Muscle layer of colon (tissue), 2 donors: ENCODE results near the gene KRT6A.

ENCODE experiments used
- H3K27ac ChIP-seq: one replicate; pipeline ENCODE4 v1.7.0; 2013; ENCODE audit warnings: low read depth, mild to moderate bottlenecking, low read length, moderate library complexity
- H3K27me3 ChIP-seq, 2 donors: one replicate each; pipeline ENCODE4 v1.7.0; 2013; ENCODE audit warnings: low read length in 2 of 2, mild to moderate bottlenecking in 2 of 2; ENCODE audit not compliant: insufficient read depth in 2 of 2, control insufficient read depth in 1 of 2
- H3K36me3 ChIP-seq: one replicate; pipeline ENCODE4 v1.7.0; 2013; ENCODE audit warnings: mild to moderate bottlenecking, low read length; ENCODE audit not compliant: insufficient read depth
- H3K4me1 ChIP-seq: one replicate; pipeline ENCODE4 v1.7.0; 2013; ENCODE audit warnings: mild to moderate bottlenecking, low read length; ENCODE audit not compliant: insufficient read depth
- H3K4me3 ChIP-seq, 2 donors: one replicate each; pipeline ENCODE4 v1.7.0; 2013; ENCODE audit warnings: low read length in 2 of 2, low read depth in 1 of 2, mild to moderate bottlenecking in 1 of 2, moderate library complexity in 1 of 2
- H3K9ac ChIP-seq: one replicate; pipeline ENCODE4 v1.7.0; 2013; ENCODE audit warnings: low read length
- H3K9me3 ChIP-seq: one replicate; pipeline ENCODE4 v1.7.0; 2013; ENCODE audit warnings: mild to moderate bottlenecking, low read length
- donor health status: abdominal sarcoma.
- donor health status: Adenocarcinoma of cecum.

KRT6A gene

DNA sequence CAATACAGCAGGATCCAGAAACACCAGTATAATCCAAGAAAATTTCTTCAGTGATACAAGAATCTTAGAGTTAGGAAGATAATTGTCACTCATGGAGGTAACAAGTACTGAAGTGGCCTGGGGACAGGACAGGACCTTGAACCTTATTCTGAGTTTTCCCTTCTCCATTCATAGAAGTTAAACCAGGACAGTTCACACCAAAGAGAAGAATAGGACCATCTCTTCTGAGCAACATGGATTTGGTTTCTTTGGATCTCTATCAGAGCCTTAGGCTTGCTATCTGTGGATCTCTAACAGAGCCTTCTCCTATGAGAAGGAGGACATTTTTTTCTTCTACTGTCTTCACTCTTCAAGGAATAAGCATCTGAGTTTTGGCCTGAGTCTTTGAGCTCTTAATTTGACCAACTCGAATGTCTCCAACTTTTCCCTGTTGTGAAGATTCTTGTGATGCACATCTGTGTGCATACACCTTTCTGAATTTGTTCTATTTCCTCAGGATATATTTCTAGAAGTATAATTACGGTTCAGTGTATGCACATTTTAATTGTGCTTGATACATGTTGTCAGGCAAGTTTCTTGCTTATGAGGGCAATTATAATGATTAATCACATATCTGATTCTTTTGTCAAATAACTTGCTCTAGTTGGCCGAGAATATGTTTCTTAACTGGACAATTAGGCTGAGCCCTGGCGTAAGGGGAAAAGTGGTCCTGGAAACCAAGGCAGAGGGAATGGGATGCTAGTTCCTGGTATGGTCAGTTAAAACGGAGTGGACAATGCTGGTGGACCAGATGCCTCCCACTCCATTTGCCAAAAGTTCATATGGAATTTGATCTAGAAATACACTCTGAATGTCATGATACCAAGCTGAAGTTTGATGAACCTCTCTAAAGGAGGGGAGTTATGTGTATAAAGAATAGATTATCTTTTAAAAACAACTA lies 6.6 kb downstream of the KRT6A start:
- Histone ChIP-seq H3K4me3 (no peak overlapping the region), H3K9me3 (no peaks in the 10 kb centered on the region), H3K4me1 (no peaks in the 10 kb centered on the region), H3K9ac (no peak overlapping the region), H3K36me3 (no peaks in the 10 kb centered on the region), H3K27me3 (no peaks in the 10 kb centered on the region), H3K27ac (no peak overlapping the region)

DNA sequence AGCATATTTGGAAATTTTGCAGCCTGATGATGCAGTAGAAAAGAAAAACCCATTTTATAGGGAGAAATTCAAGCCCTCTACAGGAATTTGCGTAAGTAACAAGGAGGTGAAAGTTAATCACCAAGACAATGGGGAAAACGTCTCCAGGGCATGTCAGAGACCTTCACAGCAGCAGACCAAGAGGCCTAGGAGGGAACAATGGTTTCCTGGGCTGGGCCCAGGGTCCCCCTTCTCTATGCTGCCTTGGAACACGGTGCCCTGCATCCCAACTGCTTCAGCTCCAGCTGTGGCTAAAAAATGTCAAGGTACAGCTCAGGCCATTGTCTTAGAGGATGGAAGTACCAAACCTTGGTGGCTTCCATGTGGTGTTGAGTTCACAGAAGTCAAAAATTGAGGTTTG lies 13.0 kb downstream of the KRT6A start:
- Histone ChIP-seq H3K36me3 (no peaks in the 10 kb centered on the region), H3K9me3 (no peaks in the 10 kb centered on the region), H3K27ac (no peak overlapping the region), H3K4me1 (no peaks in the 10 kb centered on the region), H3K27me3 (no peaks in the 10 kb centered on the region), H3K4me3 (no peak overlapping the region), H3K9ac (no peak overlapping the region)

DNA sequence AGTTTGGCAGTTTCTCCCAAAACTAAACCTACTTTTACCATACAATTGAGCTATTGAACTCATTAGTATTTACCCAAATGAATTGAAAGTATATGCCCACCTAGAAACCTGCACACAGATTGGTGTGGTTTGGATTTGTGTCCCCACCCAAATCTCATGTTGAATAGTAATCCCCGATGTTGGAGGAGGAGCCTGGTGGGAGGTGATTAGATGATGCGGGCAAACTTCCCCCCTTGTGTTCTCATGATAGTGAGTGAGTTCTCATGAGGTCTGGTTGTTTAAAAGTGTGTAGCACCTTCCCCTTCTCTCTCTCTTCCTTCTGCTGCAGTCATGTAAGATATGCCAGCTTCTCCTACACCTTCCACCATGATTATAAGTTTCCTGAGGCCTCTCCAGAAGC lies 15.4 kb downstream of the KRT6A start:
- no peaks in the 10 kb centered on the region for H3K36me3 ChIP-seq
- no peak overlapping the region for H3K27ac ChIP-seq
- no peak overlapping the region for H3K4me3 ChIP-seq
- H3K9me3 ChIP-seq = no peaks in the 10 kb centered on the region
- H3K4me1 ChIP-seq = no peaks in the 10 kb centered on the region
- no peaks in the 10 kb centered on the region for H3K27me3 ChIP-seq
- H3K9ac ChIP-seq = no peak overlapping the region

DNA sequence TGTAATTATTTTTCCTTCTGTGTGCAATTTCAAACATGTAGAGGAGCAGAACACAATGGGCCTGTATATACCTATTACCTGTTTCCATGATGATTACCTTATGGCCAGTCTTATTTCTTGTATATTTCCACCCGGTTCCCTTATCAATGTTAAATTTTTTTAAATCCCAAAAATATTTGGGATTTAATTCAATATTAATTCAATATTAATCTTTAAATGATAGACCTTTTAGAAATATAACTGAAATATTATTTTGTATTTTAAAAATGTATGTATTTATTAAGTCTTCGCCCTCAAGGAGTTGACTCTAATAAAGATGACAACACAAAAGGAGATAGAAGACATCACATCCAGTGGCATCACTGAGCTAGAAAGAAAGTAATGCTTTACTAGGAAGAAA lies 18.8 kb downstream of the KRT6A start:
- H3K9ac ChIP-seq = no peak overlapping the region
- no peaks in the 10 kb centered on the region for H3K36me3 ChIP-seq

DNA sequence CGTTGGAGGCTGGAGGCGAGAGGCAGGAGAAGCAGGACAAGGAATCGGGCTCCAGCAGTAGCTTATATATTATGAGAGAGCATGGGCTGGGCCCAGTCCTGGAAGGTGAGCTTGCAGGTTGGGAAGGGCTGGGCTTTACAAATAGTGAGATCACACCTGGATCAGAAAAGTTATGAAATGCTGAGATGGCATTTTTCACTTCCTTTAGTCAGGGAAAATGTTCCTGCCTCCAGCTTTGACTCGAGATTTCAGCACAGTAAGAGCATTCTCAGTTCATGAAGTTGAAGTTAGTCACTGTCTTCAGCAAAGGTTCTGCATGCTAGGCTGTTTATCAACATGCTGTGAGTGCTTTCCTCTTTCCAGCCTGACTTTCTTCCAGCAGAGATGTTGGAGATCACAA lies 19.3 kb downstream of the KRT6A start, which contains the start of gene KRT6C:
Gene KRT6C (minus strand): TSS at position 38 of the 400 bp plus-strand sequence. CDS start 68 bp downstream, outside the sequence.
- Histone ChIP-seq H3K9ac (no peak within 1 kb of the TSS), H3K4me1 (no peaks in the 10 kb centered on the region), H3K27me3 (no peaks in the 10 kb centered on the region), H3K36me3 (no peaks in the 10 kb centered on the region), H3K4me3 (no peak within 1 kb of the TSS), H3K27ac (no peak within 1 kb of the TSS), H3K9me3 (no peaks in the 10 kb centered on the region)

More for the DNA sequence above, 18.8 kb downstream of the KRT6A start:
- no peak overlapping the region for H3K27ac ChIP-seq
- H3K9me3 ChIP-seq = no peaks in the 10 kb centered on the region
- no peak overlapping the region for H3K4me3 ChIP-seq
- H3K27me3 ChIP-seq = no peaks in the 10 kb centered on the region
- no peaks in the 10 kb centered on the region for H3K4me1 ChIP-seq

DNA sequence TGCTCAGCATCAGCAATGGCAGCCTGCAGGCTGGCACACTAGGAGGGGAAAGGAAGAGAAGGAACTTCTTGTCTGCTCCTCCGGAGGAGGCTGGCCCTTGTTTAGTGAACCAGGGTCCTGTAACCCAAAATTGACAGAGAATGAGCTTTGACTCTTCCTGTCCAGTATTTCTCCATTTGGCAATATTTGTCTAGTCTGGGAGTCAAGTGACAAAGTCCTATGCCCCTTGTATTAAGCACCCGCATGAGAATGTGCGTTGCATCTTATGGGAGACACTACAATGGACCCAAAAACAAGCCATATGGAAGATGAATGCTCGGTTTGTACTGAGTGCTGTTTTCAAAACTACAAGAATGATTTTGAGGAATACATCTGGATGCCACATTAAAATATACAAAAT lies 23.2 kb downstream of the KRT6A start:
- no peaks in the 10 kb centered on the region for H3K36me3 ChIP-seq
- H3K27me3 ChIP-seq = no peaks in the 10 kb centered on the region
- no peaks in the 10 kb centered on the region for H3K9me3 ChIP-seq
- H3K4me1 ChIP-seq = no peaks in the 10 kb centered on the region
- H3K4me3 ChIP-seq = no peak overlapping the region
- H3K27ac ChIP-seq = no peak overlapping the region
- H3K9ac ChIP-seq = no peak overlapping the region

DNA sequence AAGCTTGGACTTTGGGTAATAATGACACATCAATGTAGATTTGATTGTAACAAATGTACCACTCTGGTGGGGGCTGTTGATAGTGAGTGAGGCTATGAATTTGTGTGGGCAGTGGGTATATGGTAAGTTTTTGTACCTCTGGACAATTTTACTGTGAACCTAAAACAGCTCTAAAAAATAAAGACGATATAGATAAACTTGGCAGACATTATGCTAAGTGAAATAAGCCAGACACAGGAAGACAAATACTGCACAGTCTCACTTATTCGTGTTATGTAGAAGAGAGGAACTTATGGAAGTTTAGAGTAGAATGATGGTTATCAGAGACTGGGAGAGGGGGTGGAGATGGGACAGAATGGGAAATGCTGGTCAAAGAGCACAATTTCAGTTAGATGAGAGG lies 28.2 kb downstream of the KRT6A start:
- H3K36me3 ChIP-seq = no peaks in the 10 kb centered on the region
- H3K9me3 ChIP-seq = no peaks in the 10 kb centered on the region
- H3K27me3 ChIP-seq = no peaks in the 10 kb centered on the region
- peaks cover 5% of the 10 kb centered on the region for H3K4me1 ChIP-seq
- H3K4me3 ChIP-seq = no peak overlapping the region
- H3K9ac ChIP-seq = no peak overlapping the region
- no peak overlapping the region for H3K27ac ChIP-seq

DNA sequence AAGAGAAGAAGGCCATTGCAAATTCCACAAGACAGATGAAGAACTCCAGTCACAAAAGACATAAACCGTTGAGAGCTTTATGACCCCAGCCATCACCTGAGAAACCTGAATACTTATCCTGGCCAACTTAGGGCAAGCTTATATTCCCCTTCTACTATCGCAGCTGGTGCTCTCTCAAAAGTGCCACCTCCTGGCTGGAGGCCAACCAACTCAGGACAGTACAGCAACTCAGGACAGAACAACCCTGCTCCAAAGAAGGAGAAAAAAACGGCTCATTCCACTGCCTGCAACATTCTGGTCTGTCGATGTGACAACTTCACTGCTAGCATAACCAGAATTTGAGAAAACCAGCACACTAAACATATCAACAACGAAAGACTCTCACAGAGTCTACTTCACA lies 31.4 kb downstream of the KRT6A start:
- no peaks in the 10 kb centered on the region for H3K9me3 ChIP-seq
- H3K27ac ChIP-seq = no peak overlapping the region
- H3K27me3 ChIP-seq = no peaks in the 10 kb centered on the region
- no peak overlapping the region for H3K4me3 ChIP-seq
- H3K9ac ChIP-seq = no peak overlapping the region
- peaks cover 5% of the 10 kb centered on the region for H3K4me1 ChIP-seq
- H3K36me3 ChIP-seq = no peaks in the 10 kb centered on the region

DNA sequence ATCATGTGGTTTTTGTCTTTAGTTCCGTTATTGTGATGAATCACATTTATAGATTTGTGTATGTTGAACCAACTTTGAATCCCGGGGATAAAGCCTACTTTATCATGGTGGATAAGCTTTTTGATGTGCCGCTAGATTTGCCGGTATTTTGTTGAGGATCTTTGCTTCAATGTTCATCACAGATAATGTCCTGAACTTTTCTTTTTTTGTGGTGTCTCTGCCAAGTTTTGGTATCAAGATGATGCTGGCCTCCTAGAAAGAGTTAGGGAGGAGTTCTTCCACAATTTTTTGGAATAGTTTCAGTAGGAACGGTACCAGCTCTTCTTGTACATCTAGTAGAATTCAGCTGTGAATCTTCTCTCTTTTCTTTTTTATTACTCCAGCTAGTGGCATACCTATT lies 34.2 kb downstream of the KRT6A start:
- H3K4me3 ChIP-seq = no peak overlapping the region
- peaks cover 5% of the 10 kb centered on the region for H3K4me1 ChIP-seq
- no peaks in the 10 kb centered on the region for H3K9me3 ChIP-seq

DNA sequence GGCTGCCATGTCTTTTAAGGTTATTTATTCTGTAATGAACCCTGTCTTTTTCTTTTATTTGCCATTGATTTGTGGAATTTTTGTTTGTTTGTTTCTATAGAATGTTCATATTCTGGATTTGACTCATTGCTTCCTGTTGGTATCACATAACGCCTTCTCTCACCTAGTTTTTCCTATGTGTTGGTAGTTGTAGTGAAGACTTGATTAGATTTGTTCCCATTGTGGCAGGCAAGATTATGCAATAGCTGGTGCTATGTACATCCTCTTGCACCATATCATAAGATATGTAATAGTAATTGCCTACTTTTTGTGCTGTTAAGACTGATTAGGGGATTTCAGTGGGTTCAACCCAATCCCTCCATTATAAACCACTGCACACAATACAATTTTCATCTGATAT lies 37.2 kb downstream of the KRT6A start:
- Histone ChIP-seq H3K9ac (no peak overlapping the region), H3K4me3 (no peak overlapping the region), H3K27ac (no peak overlapping the region), H3K27me3 (no peaks in the 10 kb centered on the region), H3K36me3 (no peaks in the 10 kb centered on the region), H3K9me3 (no peaks in the 10 kb centered on the region), H3K4me1 (no peaks in the 10 kb centered on the region)

More for the DNA sequence above, 34.2 kb downstream of the KRT6A start:
- Histone ChIP-seq H3K36me3 (no peaks in the 10 kb centered on the region), H3K9ac (no peak overlapping the region), H3K27me3 (no peaks in the 10 kb centered on the region), H3K27ac (no peak overlapping the region)

DNA sequence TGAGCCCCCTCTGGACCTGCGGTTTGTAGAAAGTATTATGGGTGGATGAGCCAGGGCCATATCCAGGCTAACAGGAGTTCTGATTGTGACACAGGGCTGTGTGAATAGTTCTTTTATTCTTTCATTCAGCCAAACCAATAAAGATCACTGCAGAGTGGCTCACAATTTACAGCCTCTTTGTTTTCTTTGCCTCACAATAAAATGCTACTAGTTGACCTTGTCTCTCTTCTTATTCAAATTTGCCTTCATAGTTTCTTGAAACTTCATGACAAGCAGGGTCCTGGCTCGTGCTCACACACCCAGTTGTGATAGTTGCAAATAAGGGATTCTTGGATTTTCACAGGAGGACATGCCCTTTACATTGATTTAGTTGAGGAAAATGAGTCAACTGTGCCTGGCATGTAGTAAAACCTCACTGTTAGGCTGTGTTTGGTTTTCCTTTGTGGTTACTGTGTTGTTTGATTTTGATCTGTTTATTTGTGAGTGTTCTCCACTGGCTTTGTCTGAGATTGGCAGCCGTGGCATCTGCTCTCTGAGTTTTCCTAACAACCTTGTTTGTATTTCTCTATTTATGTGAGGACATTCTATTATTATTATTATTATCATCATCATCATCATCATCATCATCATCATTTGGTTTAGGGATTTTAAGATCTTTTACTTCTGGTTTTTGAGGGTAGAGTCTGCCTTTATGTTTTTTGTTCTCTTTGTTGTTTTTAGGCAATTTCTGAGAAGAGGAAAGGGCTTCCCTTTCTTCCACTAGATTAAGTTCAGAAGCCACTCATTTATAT lies 38.5 kb downstream of the KRT6A start:
- H3K9me3 ChIP-seq = no peaks in the 10 kb centered on the region
- H3K27me3 ChIP-seq = no peaks in the 10 kb centered on the region
- H3K27ac ChIP-seq = no peak overlapping the region
- H3K36me3 ChIP-seq = no peaks in the 10 kb centered on the region
- H3K4me1 ChIP-seq = no peaks in the 10 kb centered on the region
- H3K4me3 ChIP-seq = no peak overlapping the region
- H3K9ac ChIP-seq = no peak overlapping the region
